Measurements from ENCODE around the gene CD68. TPM values are rescaled to one million over a fixed set of nuclear protein-coding genes. Genes with fewer than 3 reads are reported as not detected.
A peak's percentile ranks its signal among the peaks of the same experiment; 100 is the strongest.

Gene CD68, protein sequence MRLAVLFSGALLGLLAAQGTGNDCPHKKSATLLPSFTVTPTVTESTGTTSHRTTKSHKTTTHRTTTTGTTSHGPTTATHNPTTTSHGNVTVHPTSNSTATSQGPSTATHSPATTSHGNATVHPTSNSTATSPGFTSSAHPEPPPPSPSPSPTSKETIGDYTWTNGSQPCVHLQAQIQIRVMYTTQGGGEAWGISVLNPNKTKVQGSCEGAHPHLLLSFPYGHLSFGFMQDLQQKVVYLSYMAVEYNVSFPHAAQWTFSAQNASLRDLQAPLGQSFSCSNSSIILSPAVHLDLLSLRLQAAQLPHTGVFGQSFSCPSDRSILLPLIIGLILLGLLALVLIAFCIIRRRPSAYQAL
- 5.0 and 5.8 TPM in 2 replicates for total RNA-seq (ENCODE audit: low replicate concordance)
- long read RNA-seq, transcript CD68-201 (6 exons, 1,878 nt), result major isoform, 11 of 13 reads
- long read RNA-seq, partial matches to known transcripts, result 2 of 13 reads
- long read RNA-seq, other reads (novel, unspliced or antisense), result 0 of 13 reads

DNA sequence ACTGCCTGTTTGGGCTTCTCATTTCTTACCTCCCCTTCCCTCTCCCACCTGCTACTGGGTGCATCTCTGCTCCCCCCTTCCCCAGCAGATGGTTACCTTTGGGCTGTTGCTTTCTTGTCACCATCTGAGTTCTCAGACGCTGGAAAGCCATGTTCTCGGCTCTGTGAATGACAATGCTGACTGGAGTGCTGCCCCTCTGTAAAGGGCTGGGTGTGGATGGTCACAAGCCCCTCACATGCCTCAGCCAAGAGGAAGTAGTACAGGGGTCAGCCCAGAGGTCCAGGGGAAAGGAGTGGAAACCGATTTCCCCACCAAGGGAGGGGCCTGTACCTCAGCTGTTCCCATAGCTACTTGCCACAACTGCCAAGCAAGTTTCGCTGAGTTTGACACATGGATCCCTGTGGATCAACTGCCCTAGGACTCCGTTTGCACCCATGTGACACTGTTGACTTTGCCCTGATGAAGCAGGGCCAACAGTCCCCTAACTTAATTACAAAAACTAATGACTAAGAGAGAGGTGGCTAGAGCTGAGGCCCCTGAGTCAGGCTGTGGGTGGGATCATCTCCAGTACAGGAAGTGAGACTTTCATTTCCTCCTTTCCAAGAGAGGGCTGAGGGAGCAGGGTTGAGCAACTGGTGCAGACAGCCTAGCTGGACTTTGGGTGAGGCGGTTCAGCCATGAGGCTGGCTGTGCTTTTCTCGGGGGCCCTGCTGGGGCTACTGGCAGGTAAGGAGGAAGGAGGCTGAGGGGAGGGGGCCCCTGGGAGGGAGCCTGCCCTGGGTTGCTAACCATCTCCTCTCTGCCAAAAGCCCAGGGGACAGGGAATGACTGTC lies at the start of gene CD68:
Gene CD68, plus strand, starts transcription at position 638 of the 833 bp plus-strand sequence. Its CDS starts 40 bp downstream, at position 678.
- TF ChIP-seq, protein P1, sequence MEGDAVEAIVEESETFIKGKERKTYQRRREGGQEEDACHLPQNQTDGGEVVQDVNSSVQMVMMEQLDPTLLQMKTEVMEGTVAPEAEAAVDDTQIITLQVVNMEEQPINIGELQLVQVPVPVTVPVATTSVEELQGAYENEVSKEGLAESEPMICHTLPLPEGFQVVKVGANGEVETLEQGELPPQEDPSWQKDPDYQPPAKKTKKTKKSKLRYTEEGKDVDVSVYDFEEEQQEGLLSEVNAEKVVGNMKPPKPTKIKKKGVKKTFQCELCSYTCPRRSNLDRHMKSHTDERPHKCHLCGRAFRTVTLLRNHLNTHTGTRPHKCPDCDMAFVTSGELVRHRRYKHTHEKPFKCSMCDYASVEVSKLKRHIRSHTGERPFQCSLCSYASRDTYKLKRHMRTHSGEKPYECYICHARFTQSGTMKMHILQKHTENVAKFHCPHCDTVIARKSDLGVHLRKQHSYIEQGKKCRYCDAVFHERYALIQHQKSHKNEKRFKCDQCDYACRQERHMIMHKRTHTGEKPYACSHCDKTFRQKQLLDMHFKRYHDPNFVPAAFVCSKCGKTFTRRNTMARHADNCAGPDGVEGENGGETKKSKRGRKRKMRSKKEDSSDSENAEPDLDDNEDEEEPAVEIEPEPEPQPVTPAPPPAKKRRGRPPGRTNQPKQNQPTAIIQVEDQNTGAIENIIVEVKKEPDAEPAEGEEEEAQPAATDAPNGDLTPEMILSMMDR (conservative IDR thresholded peaks at IDR 0.05), result no peak
- peak within 1 kb of the TSS; percentile 100 for H3K27ac Mint-ChIP-seq
- no peak for DNase-seq (ENCODE audit: extremely low spot score, unreplicated experiment)
- H3K9me3 Mint-ChIP-seq, result no peaks in the 10 kb centered on the region
- H3K4me1 Mint-ChIP-seq (ENCODE audit: unreplicated experiment), result peaks cover 67% of the 10 kb centered on the region
- peak within 1 kb of the TSS; percentile 71 for H3K4me3 Mint-ChIP-seq
- no peaks in the 10 kb centered on the region for H3K27me3 Mint-ChIP-seq
- peaks cover 43% of the 10 kb centered on the region for H3K36me3 Mint-ChIP-seq

DNA sequence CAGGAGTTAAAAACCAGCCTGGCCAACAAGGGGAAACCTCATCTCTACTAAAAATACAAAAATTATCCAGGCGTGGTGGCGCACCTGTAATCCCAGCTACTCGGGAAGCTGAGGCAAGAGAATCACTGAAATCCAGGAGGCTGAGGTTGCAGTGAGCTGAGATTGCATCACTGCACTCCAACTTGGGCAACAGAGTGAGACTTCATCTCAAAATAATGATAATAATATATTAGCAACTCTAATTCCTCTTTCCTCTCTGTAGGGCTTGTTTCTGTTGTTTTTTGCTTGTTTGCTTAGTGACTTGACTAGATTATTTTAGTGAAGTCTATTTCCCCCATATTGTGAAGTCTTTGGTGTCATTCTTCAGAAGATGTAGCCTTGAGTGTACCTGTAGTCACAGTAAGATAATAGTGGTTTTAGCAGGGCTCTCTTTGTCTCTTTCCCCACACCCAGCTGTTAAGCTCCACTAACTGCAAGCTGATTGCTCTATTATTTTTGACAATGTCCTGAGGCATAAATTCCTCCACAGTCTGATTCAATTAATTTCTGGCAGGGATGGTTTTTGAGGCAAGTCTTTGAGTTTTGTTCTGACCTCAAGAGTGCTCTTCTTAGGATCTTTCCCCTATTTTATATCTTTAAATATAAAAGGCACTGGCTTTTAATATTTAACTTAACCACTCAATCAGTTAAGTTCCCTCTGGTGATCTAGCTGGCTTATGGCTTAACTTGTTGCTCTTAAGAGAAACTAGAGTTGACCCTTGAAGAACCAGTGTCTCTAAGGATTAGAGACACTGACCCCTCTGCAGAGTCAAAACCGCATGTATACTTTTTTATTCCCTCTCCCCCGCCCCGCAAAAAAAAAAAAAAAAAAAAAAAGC lies 49.2 kb upstream of the CD68 start:
- peaks cover 10% of the 10 kb centered on the region for H3K9me3 Mint-ChIP-seq
- H3K4me3 Mint-ChIP-seq, result no peak overlapping the region

DNA sequence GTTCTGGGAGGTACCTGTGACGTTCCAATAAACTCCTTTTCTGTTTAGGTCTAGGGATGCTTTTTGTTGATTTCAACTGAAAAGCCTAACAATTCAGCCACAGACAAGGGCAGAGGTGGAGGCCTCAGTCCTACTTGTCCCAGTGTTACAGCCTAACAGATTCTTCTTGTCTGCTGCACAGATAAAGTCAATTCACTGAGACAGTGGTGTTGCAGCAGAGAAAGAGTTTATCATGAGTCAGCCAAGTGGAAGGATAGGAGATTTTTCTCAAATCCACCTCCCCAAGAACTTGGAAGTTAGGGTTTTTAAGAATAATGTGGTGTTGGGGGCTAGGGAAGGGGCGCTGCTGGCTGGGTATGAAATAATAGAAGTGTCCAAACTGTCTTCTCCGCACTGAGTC lies 41.4 kb upstream of the CD68 start:
- TF ChIP-seq, protein P1 (conservative IDR thresholded peaks at IDR 0.05), result no peak
- Mint-ChIP-seq H3K36me3 (no peaks in the 10 kb centered on the region), H3K9me3 (peaks cover 5% of the 10 kb centered on the region), H3K4me3 (no peak overlapping the region), H3K27ac (no peak overlapping the region), H3K27me3 (peaks cover 8% of the 10 kb centered on the region), H3K4me1 (ENCODE audit: unreplicated experiment) (no peaks in the 10 kb centered on the region)
- DNase-seq (ENCODE audit: extremely low spot score, unreplicated experiment), result no peak

More for the DNA sequence above, 49.2 kb upstream of the CD68 start:
- peaks cover 3% of the 10 kb centered on the region for H3K27me3 Mint-ChIP-seq
- no peak for DNase-seq (ENCODE audit: extremely low spot score, unreplicated experiment)
- H3K4me1 Mint-ChIP-seq (ENCODE audit: unreplicated experiment), result no peaks in the 10 kb centered on the region
- peaks cover 4% of the 10 kb centered on the region for H3K36me3 Mint-ChIP-seq
- TF ChIP-seq, protein P1 (conservative IDR thresholded peaks at IDR 0.05), result no peak
- H3K27ac Mint-ChIP-seq, result peak overlapping the region; percentile 40

DNA sequence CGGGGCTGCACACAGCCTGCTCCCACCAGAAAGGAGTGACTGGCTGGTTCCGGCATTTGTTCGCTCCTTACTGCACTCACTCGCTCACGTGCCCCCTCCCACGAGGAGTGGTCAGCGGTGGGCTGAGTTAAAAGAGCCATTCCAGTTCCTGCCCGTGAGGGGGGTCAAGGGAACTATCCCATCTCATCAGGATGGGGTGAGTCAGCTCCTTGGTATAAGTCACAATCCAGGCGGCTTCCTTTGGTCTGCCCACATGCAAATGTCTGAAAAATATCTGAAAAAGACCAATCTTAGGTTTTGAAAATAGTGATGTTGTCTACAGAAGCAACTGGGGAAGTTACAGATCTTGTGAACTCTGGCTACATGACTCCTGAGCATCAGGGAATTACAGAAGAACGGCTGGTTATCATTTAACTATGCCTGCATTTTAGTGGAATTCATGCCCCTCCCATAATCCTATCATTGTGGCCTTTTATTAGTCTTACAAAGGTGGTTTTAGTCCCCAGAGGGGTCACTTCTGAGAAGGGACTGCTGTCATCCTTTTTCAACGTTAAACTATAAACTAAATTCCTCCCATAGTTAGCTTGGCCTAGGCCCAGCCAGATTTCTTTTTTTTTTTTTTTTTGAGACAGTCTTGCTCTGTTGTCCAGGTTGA lies 40.4 kb upstream of the CD68 start:
- no peak for DNase-seq (ENCODE audit: extremely low spot score, unreplicated experiment)
- Mint-ChIP-seq H3K9me3 (peaks cover 5% of the 10 kb centered on the region), H3K27ac (no peak overlapping the region), H3K4me3 (no peak overlapping the region), H3K36me3 (no peaks in the 10 kb centered on the region), H3K4me1 (ENCODE audit: unreplicated experiment) (no peaks in the 10 kb centered on the region), H3K27me3 (peaks cover 17% of the 10 kb centered on the region)
- TF ChIP-seq, protein P1 (conservative IDR thresholded peaks at IDR 0.05), result no peak

All from type B pancreatic cell (in vitro differentiated cells).